Limb (tissue), 2 donors: Measurements from ENCODE around the gene KRTAP1-3.
"Not testable (repeated sequence)": the region's sequence is repeated elsewhere in the genome, so short reads cannot be mapped to it uniquely, and the experiment has no call there.

Experiments
- DNase-seq, 2 donors: peaks; one replicate each; pipeline ENCODE4 v3.0.0-alpha.2; 2016; ENCODE audit errors: extremely low spot score in 2 of 2

KRTAP1-3 gene

DNA sequence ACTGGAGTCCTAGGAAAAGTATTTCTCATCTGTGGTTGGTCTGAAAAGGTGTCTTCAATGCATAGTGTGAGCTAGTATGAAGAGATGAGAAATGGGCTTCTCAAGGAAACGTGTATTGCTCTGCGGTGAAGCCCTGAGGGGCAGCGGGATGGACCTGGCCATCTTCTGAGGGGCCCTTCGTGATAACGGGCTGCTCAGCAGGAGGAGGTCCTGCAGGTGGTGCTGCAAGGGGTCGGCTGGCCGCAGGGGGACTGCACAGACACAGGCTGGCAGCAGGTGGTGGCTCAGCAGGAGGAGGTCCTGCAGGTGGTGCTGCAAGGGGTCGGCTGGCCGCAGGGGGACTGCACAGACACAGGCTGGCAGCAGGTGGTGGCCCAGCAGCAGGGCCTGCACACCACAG is 19.9 kb upstream of the KRTAP1-3 start:
- not testable (repeated sequence) for DNase-seq

DNA sequence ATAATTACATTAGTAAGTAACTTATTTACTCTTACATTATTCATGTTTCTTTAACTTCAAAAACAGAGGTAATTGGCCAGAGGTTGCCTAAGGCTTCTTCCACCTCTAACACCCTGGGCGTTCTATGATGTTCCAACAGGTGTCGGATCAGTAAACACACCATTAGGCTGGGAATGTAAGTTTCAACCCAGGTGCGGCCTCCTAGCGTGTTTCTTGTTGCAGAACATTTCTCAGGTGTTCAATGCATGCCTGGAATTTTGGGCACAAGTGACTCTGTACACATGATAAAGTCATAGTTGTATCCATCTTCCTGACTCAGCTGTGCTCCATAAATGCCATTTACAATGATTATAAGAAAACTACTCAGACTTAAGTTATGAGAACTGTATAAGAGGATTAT is 19.4 kb upstream of the KRTAP1-3 start:
- DNase-seq: no peak

DNA sequence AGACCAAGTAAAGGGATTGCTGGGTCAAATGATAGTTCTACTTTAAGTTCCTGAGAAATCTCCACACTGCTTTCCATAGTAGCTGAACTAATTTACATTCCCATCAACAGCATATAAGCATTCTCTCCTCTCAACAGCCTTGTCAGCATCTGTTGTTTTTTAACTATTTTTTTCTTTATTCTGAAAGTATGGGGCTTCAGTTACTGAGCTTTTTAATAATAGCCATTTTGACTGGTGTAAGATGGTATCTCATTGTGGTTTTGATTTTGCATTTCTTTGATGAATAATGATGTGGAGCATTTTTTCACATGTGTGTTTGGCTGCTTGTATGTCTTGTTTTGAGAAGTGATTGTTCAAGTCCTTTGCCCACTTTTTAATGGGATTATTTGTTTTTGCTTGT is 17.9 kb upstream of the KRTAP1-3 start:
- no peak for DNase-seq

DNA sequence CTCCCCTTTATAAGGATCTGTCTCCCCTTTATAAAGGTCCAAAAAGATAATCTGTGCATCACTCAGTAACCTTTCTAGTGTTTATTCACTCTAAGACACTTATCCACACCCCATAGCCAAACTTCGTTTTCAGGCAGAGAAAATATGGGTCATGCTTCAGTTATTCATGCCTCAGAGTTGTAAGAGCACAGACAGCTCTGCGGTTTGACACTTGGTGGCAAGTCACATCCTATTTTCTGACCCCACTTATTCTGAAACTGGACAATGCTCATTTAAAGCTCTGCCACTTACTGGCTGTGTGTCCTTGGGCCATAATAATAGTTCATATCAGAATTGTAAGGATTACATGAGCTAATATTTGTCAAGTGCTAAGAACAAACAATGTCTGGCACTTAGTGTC is 14.4 kb upstream of the KRTAP1-3 start:
- no peak for DNase-seq

- DNase-seq: no peak
Observed at GRCh38 chr17:41048441-41048840, 13.8 kb upstream of the KRTAP1-3 start.

- not testable (repeated sequence) for DNase-seq
Observed at GRCh38 chr17:41046735-41047465, 12.2 kb upstream of the KRTAP1-3 start, which contains the start of gene KRTAP2-1. TSS of gene KRTAP2-1 (minus strand) at chr17:41047316. CDS start at chr17:41047267, 49 bp downstream.

DNA sequence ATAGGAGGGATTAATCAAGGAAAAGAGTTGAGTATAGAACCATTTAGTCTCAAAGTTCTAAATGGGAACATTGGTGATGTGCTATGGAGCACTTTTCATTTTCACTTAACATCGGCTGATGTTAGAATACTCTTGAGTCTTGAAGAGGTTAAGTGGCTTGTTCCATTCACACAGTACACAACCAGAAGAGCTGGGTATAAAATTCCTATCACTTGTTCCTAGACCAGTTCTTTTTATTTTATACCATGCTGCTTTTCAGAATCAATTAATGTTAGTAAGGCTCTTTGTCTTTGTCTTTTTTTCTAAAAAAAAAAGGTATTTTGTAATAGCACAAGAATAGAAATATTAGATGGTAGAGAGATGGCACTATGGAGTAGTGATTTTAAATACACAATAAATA is 8.3 kb upstream of the KRTAP1-3 start:
- DNase-seq: no peak

DNA sequence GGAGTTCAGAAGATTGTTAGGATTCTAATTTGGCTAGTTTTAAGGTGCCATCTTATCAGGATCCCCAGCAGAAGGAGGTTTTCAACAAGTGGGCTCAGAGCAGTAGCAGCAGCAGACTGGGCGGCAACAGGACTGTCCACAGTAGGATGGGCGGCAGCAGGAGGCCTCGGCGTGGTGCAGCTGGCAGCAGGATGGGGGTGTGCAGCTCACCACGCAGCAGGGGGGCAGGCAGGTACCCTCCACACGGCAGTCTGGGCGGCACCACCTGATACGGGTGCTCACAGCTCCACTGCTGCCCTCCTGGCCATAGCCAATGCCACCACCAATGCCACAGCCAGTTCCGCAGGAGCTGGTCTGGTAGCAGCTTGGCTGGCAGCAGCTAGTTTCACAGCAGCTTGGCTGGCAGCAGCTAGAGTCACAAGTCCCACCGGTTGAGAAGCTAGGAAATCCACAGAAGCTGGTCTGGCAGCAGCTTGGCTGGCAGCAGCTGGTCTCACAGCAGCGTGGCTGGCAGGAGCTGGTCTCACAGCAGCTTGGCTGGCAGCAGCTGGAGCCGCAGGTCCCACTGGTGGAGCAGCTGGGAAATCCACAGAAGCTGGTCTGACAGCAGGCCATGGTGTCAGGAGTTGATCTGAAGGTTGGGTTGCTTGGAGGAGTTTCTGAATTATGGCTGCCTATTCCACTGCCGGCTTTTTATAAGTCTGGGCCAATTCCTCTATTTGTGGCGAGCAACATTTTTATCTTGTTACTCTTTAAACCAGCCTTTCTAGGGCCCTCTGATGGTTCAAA is 6.3 kb upstream of the KRTAP1-3 start, which contains the start of gene KRTAP1-1:
TSS of gene KRTAP1-1 (minus strand) at position 668 of the 789 bp plus-strand sequence. CDS start at position 615, 53 bp downstream.
- DNase-seq: peak; percentile 14 to 37

DNA sequence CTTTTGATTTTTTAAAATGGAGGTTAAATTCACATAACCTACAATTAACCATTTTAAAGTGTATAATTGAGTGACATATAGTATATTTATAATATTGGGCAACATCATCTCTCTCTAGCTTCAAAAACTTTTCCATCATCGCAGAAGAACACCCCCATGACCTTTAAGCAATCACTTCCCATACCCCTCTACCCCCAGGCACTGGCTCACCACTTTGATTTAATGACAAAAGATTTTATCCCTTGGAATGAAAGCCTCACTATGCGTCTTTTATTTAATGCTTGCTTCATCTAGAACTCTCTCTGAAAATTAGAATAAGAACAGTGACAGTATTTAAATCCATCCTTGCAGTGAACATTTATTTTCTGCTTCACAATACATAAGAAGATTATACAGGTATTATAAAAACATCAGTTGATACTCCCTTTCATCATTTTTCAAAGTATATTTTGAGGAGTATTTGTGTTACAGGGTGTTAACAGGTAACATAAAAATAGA is 3.2 kb upstream of the KRTAP1-3 start:
- no peak for DNase-seq

GRCh38 chr17:41029633-41030245 is 4.9 kb downstream of the KRTAP1-3 start, which contains the start of gene KRTAP1-4:
TSS of gene KRTAP1-4 (minus strand) at chr17:41030195. CDS start at chr17:41030078, 117 bp downstream.
- DNase-seq: no peak

GRCh38 chr17:41026715-41027471 is 7.8 kb downstream of the KRTAP1-3 start, which contains the start of gene KRTAP1-5:
TSS of gene KRTAP1-5 (minus strand) at chr17:41027208. CDS start at chr17:41027155, 53 bp downstream.
- no peak for DNase-seq

- no peak for DNase-seq
Observed at GRCh38 chr17:41024697-41025096, 10.0 kb downstream of the KRTAP1-3 start.

DNA sequence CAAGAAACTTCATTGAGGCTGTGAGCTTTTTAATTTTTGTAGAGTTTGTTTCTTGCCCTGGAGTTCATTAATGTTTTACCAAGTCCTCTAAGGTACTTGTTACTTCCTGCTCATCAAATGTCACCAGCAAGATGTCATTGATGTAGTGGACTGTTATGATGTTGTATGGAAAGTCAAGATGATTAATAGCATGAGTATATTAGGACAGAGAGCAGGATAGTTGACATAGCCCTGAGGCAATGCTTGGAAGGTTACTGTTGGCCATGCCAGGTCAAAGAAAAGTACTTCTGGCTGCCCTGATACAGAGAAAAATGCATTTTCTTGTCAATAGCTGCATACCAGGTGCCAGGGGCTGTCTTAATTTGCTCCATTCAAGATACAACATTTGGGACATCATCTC is 14.3 kb downstream of the KRTAP1-3 start:
- DNase-seq: no peak

DNA sequence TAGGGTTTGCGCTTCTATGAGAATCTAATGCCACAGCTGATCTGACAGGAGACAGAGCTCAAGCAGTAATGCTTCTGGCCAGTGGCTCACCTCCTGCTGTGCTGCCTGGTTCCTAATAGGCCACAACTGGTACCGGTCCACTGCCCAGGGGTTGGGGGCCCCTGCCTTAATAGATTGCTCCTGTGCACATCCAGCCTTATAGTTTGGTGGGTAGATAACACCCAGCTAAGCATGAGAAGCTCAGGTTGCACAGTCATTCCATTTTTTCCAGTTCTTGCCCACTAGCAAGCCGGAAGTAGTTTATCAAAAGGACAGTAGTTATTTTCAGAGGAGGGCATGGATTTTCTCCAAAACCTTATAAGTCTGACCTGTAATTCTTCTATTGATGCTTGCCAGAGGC is 15.3 kb downstream of the KRTAP1-3 start:
- DNase-seq: no peak

- DNase-seq: no peak
Observed at GRCh38 chr17:41018541-41018940, 16.1 kb downstream of the KRTAP1-3 start.

DNA sequence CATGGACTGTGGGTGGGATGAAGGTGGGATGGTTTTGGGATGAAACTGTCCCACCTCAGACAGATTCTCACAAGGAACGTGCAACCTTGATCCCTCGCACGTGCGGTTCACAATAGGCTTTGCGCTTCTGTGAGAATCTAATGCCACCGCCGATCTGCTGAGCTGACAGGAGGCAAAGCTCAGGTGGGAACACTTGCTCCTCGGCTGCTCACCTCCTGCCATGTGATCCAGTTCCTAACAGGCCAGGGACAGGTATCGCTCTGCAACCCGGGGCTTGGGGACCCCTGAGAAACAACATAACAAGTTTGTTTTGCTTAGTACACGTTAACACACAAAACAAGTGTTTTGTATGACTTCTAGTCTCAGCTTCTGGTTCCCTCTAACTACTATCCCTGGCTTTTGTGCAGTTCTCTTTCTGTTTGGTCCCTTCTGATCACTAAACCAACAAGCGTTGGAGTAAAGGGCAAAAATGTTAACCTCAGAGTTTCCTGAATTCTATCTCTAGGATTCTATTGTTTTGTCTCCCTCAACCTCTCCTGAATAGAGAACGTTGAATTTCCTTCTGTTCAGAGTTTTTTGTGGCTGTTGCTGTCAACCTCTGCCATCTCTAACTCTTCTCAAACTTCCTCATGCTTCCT is 18.0 kb downstream of the KRTAP1-3 start:
- no peak for DNase-seq

- DNase-seq: no peak
Observed at GRCh38 chr17:41015454-41015853, 19.2 kb downstream of the KRTAP1-3 start.

- peak in 1 of 2 donors; percentile 54 for DNase-seq
Observed at GRCh38 chr17:41013606-41014005, 21.1 kb downstream of the KRTAP1-3 start.

GRCh38 chr17:41013181-41013580 is 21.5 kb downstream of the KRTAP1-3 start:
- no peak for DNase-seq

DNA sequence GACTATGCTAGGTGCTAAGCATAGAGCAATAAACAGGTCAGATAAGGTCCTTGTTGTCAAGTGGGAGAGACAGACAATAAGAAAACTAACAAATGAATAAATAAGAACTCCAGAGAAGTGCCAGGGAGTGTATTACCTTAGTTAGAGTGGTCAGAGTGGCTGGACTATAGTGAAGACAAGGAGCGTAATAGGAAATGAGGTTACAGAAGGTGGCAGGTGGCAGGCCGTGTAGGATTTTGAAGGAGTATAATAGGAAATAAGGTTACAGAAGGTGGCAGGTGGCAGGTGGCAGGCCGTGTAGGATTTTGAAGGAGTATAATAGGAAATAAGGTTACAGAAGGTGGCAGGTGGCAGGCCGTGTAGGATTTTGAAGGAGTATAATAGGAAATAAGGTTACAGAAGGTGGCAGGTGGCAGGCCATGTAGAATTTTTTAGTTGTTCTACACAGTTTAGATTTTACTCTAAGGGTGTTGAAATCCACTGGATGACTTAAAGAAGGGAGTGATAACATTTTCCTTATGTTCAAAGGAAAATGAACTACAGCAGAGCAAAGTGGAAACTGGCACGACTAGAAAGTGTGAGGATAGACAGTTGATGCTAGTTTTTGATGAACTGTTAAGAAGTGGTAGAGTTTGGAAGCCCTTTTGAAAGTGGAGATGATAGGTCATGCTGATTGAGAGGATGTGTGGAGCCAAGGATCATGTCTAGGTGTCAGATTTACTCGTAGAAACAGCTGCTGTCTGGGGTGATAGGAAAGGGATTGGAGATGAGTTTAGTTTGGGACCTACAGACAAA is 22.2 kb downstream of the KRTAP1-3 start:
- no peak for DNase-seq
